ENCODE measurements around the gene PARD3.

DNA sequence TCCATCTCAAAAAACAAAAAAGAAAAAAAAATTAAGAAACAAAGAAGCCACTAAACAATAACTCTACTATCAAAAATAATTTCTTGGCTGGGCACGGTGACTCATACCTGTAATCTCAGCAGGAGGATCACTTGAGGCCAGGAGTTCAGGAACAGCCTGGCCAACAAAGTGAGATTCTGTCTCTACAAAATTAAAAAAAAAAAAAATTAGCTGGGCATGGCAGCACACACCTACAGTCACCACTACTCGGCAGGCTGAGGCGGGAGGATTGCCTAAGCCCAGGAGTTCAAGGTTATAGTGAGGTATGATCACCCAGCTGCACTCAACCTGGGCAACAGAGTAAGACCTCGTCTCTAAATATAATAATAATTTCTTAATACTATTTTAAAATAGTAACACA lies 69.0 kb downstream of the PARD3 start:
- TF ChIP-seq, protein P1, sequence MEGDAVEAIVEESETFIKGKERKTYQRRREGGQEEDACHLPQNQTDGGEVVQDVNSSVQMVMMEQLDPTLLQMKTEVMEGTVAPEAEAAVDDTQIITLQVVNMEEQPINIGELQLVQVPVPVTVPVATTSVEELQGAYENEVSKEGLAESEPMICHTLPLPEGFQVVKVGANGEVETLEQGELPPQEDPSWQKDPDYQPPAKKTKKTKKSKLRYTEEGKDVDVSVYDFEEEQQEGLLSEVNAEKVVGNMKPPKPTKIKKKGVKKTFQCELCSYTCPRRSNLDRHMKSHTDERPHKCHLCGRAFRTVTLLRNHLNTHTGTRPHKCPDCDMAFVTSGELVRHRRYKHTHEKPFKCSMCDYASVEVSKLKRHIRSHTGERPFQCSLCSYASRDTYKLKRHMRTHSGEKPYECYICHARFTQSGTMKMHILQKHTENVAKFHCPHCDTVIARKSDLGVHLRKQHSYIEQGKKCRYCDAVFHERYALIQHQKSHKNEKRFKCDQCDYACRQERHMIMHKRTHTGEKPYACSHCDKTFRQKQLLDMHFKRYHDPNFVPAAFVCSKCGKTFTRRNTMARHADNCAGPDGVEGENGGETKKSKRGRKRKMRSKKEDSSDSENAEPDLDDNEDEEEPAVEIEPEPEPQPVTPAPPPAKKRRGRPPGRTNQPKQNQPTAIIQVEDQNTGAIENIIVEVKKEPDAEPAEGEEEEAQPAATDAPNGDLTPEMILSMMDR (conservative IDR thresholded peaks at IDR 0.05 in 1 of 2, IDR thresholded peaks at IDR 0.05 in 1 of 2; ENCODE audit: low read depth in 1 of 2, low read length in 2 of 2) = no peak
- TF ChIP-seq EZH2 (IDR thresholded peaks at IDR 0.05; ENCODE audit: low read length, missing control alignments) = no peak

Data from fibroblast of lung (primary cell).